RWPE2 (cell line): ENCODE results near the gene TBCK.

Experiments used
- ATAC-seq: fragments of 200-7000 bp; cut with Tn5 transposase; 3 replicates; pipeline ENCODE4 v1.9.1; 2021; ENCODE audit warnings: low read depth
- DNase-seq: peaks from one replicate; pipeline ENCODE4 v3.0.0-alpha.2; 2020; ENCODE audit warnings: low spot score
- H3K27ac ChIP-seq: fragments of 450-650 bp; 2 replicates; pipeline ENCODE4 v1.5.1; 2017; ENCODE audit warnings: mild to moderate bottlenecking; ENCODE audit not compliant: poor library complexity, severe bottlenecking
- H3K27me3 ChIP-seq: fragments of 250-450 bp; sonication (Bioruptor Pico); 2 replicates; pipeline ENCODE4 v1.5.1; 2021; ENCODE audit warnings: mild to moderate bottlenecking, moderate library complexity; ENCODE audit not compliant: insufficient read depth, poor library complexity, severe bottlenecking
- H3K36me3 ChIP-seq: fragments of 250-450 bp; sonication (Bioruptor Pico); 2 replicates; pipeline ENCODE4 v1.5.1; 2020; ENCODE audit warnings: low read depth, mild to moderate bottlenecking, moderate library complexity
- H3K4me1 ChIP-seq: fragments of 250-450 bp; sonication (Bioruptor Pico); 2 replicates; pipeline ENCODE4 v1.5.1; 2021; ENCODE audit warnings: mild to moderate bottlenecking, moderate library complexity; ENCODE audit not compliant: insufficient read depth, poor library complexity, severe bottlenecking
- H3K4me3 ChIP-seq: fragments of 250-450 bp; sonication (Bioruptor Pico); 2 replicates; pipeline ENCODE4 v1.5.1; 2021; ENCODE audit warnings: mild to moderate bottlenecking, moderate library complexity; ENCODE audit not compliant: severe bottlenecking
- H3K9me3 ChIP-seq: fragments of 250-450 bp; sonication (Bioruptor Pico); 2 replicates; pipeline ENCODE4 v1.5.1; 2021; ENCODE audit warnings: mild to moderate bottlenecking, moderate library complexity; ENCODE audit not compliant: severe bottlenecking
- TF ChIP-seq, protein P1 (sequence below): fragments of 450-650 bp; IDR thresholded peaks from one replicate; pipeline ENCODE4 v1.5.1; 2017; ENCODE audit warnings: mild to moderate bottlenecking, moderate library complexity; ENCODE audit not compliant: poor library complexity, severe bottlenecking

The TBCK gene

DNA sequence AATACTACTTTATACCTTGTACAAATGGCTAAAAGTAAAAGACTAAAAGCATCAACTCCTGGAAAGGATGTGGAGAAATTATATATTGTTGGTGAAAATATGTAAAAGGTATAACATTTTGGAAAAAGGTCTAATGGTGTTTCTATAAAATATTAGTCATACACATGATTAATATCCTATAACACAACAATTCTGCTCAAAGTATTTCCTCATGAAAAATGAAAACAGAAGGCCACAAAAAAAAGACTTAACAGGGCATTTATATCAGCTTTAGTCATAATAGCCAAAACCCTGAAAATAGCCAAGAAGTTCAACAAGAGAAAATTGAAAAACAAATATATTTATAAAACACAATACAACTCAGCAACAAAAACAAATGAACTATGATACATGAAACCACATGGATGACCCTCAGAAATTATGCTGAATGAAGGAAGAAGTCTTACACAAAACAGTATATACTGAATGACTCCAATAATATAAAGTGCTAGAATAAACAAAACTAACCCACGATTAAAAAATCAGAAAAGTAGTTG is 38.8 kb downstream of the TBCK start:
- no peaks in the 10 kb centered on the region for H3K27me3 ChIP-seq
- peaks cover 3% of the 10 kb centered on the region; the same call in 1 of the 2 replicates for H3K36me3 ChIP-seq
- ATAC-seq (no peak), DNase-seq (no peak)
- TF ChIP-seq, protein P1, sequence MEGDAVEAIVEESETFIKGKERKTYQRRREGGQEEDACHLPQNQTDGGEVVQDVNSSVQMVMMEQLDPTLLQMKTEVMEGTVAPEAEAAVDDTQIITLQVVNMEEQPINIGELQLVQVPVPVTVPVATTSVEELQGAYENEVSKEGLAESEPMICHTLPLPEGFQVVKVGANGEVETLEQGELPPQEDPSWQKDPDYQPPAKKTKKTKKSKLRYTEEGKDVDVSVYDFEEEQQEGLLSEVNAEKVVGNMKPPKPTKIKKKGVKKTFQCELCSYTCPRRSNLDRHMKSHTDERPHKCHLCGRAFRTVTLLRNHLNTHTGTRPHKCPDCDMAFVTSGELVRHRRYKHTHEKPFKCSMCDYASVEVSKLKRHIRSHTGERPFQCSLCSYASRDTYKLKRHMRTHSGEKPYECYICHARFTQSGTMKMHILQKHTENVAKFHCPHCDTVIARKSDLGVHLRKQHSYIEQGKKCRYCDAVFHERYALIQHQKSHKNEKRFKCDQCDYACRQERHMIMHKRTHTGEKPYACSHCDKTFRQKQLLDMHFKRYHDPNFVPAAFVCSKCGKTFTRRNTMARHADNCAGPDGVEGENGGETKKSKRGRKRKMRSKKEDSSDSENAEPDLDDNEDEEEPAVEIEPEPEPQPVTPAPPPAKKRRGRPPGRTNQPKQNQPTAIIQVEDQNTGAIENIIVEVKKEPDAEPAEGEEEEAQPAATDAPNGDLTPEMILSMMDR: no peak
- H3K4me1 ChIP-seq: no peaks in the 10 kb centered on the region
- H3K27ac ChIP-seq: no peak overlapping the region
- no peak overlapping the region for H3K4me3 ChIP-seq
- no peaks in the 10 kb centered on the region for H3K9me3 ChIP-seq

DNA sequence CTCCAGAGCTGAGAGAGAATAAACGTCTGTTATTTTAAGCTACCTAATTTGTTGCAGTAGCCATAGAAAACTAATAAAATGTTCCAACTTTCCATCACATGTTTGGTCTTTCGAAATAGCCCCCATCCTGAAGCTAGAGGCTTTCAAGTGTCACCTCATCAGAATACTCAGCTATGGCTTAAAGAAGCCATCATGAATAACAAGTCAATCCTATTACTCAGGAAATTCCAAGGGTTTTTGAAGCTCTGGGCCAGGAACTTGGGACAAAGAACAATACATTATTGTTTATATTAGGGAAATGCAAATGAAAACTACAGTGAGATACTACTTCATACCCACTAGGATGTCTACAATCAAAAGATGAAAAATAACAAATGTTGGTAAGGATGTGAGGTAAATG is 42.2 kb downstream of the TBCK start:
- no peaks in the 10 kb centered on the region; the same call in 1 of the 2 replicates for H3K36me3 ChIP-seq
- no peak overlapping the region for H3K27ac ChIP-seq
- H3K4me1 ChIP-seq: no peaks in the 10 kb centered on the region
- H3K9me3 ChIP-seq: no peaks in the 10 kb centered on the region
- no peak for ATAC-seq
- no peak for DNase-seq
- H3K4me3 ChIP-seq: no peak overlapping the region
- TF ChIP-seq, protein P1: no peak
- no peaks in the 10 kb centered on the region for H3K27me3 ChIP-seq

DNA sequence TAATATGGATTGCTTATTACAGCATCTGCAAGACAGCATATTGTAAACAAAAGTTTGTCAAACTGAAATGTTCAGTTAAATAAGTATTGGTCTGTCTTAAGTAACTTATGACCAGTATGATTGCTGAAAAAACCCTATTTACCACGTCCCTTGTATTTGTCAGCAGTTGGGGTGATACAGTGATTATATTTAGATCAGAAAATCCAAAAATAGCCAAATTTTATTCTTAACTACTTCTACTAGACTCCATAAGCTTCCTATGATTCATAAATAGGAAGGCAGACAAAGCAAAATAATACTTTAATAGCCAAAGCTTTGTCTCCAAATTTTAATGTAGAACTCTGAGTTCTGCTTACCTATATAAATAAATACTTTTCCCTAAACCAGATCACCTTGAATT is 45.3 kb downstream of the TBCK start:
- Histone ChIP-seq H3K27ac (no peak overlapping the region), H3K4me3 (no peak overlapping the region), H3K36me3 (no peaks in the 10 kb centered on the region; the same call in 1 of the 2 replicates), H3K27me3 (no peaks in the 10 kb centered on the region), H3K9me3 (no peaks in the 10 kb centered on the region), H3K4me1 (no peaks in the 10 kb centered on the region)
- DNase-seq: no peak
- TF ChIP-seq, protein P1: no peak
- no peak for ATAC-seq

DNA sequence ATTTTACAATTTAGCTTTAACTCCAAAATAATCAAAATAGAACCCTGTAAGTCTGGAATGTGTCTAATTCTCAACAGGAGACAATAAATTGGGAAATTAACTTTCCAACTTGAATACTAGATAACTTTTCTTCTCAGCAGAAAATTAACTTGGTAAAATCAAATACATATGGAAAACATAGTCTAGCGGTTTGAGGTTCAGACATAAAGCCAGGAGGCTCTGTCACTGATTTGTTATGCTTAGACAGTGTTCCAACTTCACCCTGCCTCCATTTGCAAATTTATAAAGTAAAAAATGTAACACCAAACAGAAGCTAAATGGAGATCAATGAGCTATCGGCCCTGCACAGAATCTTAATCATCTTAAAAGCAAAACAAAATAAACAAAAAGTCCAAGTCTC is 46.3 kb downstream of the TBCK start:
- Histone ChIP-seq H3K27me3 (no peaks in the 10 kb centered on the region), H3K4me1 (no peaks in the 10 kb centered on the region), H3K27ac (no peak overlapping the region), H3K36me3 (no peaks in the 10 kb centered on the region; the same call in 1 of the 2 replicates), H3K4me3 (no peak overlapping the region), H3K9me3 (no peaks in the 10 kb centered on the region)
- ATAC-seq (no peak), DNase-seq (no peak)
- TF ChIP-seq, protein P1: no peak

DNA sequence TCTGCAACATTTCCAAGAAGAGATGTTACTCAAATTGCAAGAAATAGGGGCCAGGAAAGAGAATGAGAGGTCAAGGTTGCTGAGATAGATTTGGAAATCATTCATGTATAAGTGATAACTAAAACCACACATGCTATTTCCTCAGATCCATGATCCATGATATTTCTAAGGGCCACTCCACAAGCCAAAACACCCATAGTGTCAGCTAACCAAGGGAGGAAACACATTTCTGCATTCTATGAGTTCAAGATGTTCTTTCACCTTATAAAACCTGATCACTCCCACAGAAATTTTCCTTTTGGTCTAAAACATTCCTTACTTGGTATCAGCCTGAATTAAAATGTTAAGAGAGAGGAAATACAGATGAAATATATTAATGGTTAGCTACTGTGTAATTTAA is 47.2 kb downstream of the TBCK start:
- Histone ChIP-seq H3K4me1 (peaks cover 4% of the 10 kb centered on the region), H3K27me3 (no peaks in the 10 kb centered on the region), H3K27ac (no peak overlapping the region), H3K9me3 (no peaks in the 10 kb centered on the region), H3K36me3 (no peaks in the 10 kb centered on the region; the same call in 1 of the 2 replicates), H3K4me3 (no peak overlapping the region)
- ATAC-seq: no peak
- TF ChIP-seq, protein P1: no peak
- DNase-seq: no peak
